Measurements from ENCODE around the gene LAD1.

The LAD1 gene

GRCh38 chr1:201436393-201436792 is 37.3 kb upstream of the LAD1 start:
- no peak overlapping the region for H3K4me3 ChIP-seq (ENCODE audit: low read depth, low read length)
- TF ChIP-seq, protein P1, sequence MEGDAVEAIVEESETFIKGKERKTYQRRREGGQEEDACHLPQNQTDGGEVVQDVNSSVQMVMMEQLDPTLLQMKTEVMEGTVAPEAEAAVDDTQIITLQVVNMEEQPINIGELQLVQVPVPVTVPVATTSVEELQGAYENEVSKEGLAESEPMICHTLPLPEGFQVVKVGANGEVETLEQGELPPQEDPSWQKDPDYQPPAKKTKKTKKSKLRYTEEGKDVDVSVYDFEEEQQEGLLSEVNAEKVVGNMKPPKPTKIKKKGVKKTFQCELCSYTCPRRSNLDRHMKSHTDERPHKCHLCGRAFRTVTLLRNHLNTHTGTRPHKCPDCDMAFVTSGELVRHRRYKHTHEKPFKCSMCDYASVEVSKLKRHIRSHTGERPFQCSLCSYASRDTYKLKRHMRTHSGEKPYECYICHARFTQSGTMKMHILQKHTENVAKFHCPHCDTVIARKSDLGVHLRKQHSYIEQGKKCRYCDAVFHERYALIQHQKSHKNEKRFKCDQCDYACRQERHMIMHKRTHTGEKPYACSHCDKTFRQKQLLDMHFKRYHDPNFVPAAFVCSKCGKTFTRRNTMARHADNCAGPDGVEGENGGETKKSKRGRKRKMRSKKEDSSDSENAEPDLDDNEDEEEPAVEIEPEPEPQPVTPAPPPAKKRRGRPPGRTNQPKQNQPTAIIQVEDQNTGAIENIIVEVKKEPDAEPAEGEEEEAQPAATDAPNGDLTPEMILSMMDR (IDR thresholded peaks at IDR 0.05; ENCODE audit: low read depth, low read length, missing control alignments) = peak; percentile 20
- no peak for DNase-seq (ENCODE audit: low read depth)
- in situ Hi-C loops (cut with HindIII; ENCODE audit: low sequenced_read_pairs) = no loop called here

DNA sequence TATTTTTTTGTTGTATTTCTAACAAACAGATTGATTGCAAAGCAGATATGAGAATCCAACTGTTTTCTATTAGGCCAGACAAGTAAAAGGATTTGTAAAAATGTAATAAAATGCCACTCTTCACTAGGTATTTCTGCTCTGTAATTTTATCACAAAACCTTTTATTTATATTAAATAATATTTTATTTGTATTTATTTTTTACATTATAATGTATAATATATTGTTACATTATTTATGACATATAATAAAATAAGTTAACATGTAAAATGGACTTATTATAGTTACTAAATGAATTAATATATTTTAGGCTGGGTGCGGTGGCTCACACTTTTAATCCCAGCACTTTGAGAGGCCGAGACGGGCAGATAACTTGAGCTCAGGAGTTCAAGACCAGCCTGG is 35.1 kb upstream of the LAD1 start:
- TF ChIP-seq, protein P1 (IDR thresholded peaks at IDR 0.05; ENCODE audit: low read depth, low read length, missing control alignments) = no peak
- H3K4me3 ChIP-seq (ENCODE audit: low read depth, low read length) = no peak overlapping the region
- in situ Hi-C loops (cut with HindIII; ENCODE audit: low sequenced_read_pairs) = no loop called here
- DNase-seq (ENCODE audit: low read depth) = no peak

DNA sequence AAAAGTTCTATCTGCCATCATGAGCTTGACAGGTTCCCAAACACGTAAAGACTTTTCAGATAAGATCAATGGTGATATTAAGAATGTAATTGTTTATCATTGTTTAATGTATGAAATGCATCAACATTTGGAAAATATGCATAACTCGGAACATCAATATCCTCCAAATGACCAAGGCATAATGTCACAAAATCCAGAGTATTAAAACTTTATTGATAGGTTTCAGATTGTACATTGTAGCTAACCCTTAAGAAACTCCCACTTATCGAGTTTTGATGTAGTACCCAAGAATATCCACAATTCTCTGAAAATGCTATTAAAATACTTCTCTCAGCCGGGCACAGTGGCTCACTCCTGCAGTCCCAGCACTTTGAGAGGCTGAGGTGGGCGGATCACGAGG is 34.5 kb upstream of the LAD1 start:
- in situ Hi-C loops (cut with HindIII; ENCODE audit: low sequenced_read_pairs) = no loop called here
- H3K4me3 ChIP-seq (ENCODE audit: low read depth, low read length) = no peak overlapping the region
- TF ChIP-seq, protein P1 (IDR thresholded peaks at IDR 0.05; ENCODE audit: low read depth, low read length, missing control alignments) = no peak
- no peak for DNase-seq (ENCODE audit: low read depth)

DNA sequence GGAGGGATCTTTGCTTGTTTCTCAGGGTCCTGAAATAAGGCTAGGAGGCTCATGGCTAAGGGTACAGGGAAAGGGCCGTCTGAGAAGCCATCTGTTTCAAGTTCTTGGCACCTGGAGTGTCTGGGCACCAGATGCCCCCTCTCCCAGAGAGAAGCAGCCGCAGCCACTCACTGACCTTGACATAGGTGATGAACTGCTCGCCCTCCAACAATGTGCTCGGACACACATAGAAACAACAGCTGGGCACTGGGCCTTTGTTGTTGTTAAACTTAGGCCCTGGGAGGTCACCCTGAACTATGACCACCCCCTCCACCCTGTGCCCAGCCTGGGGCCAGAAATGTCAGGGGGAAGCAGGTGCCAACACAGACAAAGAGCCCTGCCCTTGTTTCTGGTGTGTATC is 31.7 kb upstream of the LAD1 start:
- no peak for DNase-seq (ENCODE audit: low read depth)
- no peak overlapping the region for H3K4me3 ChIP-seq (ENCODE audit: low read depth, low read length)
- TF ChIP-seq, protein P1 (IDR thresholded peaks at IDR 0.05; ENCODE audit: low read depth, low read length, missing control alignments) = no peak
- in situ Hi-C loops (cut with HindIII; ENCODE audit: low sequenced_read_pairs) = no loop called here

- no peak overlapping the region for H3K4me3 ChIP-seq (ENCODE audit: low read depth, low read length)
- in situ Hi-C loops (cut with HindIII; ENCODE audit: low sequenced_read_pairs) = no loop called here
- TF ChIP-seq, protein P1 (IDR thresholded peaks at IDR 0.05; ENCODE audit: low read depth, low read length, missing control alignments) = no peak
- no peak for DNase-seq (ENCODE audit: low read depth)
Measured at GRCh38 chr1:201429736-201430501, 30.8 kb upstream of the LAD1 start.

GRCh38 chr1:201427963-201428362 is 28.8 kb upstream of the LAD1 start:
- TF ChIP-seq, protein P1 (IDR thresholded peaks at IDR 0.05; ENCODE audit: low read depth, low read length, missing control alignments) = no peak
- in situ Hi-C loops (cut with HindIII; ENCODE audit: low sequenced_read_pairs) = no loop called here
- DNase-seq (ENCODE audit: low read depth) = no peak

More at GRCh38 chr1:201427963-201428362, 28.8 kb upstream of the LAD1 start:
- no peak overlapping the region for H3K4me3 ChIP-seq (ENCODE audit: low read depth, low read length)
